Dermis blood vessel endothelial cell (primary cell): Measurements from ENCODE around the gene CD84. TPM values are rescaled to one million over a fixed set of nuclear protein-coding genes. Genes with fewer than 3 reads are reported as not detected.
"Not testable (repeated sequence)": the region's sequence is repeated elsewhere in the genome, so short reads cannot be mapped to it uniquely, and the experiment has no call there.

Source experiments
- DNase-seq: peaks from one replicate; pipeline ENCODE4 v3.0.0; 2010
- total RNA-seq: library from RNA; depleted of rRNA; stranded (reverse); fragments of >200 nt; gene quantifications from 2 replicates; pipeline ENCODE4 v1.2.3, GENCODE V29; 2014

The CD84 gene, protein sequence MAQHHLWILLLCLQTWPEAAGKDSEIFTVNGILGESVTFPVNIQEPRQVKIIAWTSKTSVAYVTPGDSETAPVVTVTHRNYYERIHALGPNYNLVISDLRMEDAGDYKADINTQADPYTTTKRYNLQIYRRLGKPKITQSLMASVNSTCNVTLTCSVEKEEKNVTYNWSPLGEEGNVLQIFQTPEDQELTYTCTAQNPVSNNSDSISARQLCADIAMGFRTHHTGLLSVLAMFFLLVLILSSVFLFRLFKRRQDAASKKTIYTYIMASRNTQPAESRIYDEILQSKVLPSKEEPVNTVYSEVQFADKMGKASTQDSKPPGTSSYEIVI
- not detected in 2 replicates for total RNA-seq

- DNase-seq = no peak
Measured at GRCh38 chr1:160579216-160579701, at the start of gene CD84. Gene CD84 (minus strand): TSS chr1:160579496. CDS start chr1:160579437, 59 bp downstream.

GRCh38 chr1:160628799-160629263 is 49.5 kb upstream of the CD84 start:
- no peak for DNase-seq

DNA sequence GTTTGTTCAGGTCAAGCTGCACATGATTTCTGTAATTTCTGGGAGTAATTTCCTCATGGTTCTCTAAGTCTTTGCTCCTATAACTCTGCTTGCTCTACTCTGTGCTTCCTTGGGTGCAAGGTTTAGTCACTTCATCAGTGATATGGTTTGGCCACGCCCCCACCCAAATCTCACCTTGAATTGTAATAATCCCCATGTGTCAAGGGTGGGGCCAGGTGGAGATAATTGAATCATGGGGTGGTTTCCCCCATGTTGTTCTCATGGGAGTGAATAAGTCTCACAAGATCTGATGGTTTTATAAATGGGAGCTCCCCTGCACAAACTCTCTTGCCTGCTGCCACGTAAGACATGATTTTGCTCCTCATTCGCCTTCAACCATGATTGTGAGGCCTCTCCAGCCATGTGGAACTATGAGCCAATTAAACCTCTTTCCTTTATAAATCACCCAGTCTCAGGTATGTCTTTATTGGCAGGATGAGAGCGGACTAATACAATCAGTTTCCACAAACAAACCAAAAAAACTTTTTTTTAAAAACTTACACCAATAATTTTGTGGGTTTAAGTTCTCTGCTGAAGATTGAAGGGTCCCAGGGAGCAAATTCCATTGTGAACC is 48.5 kb upstream of the CD84 start:
- not testable (repeated sequence) for DNase-seq

DNA sequence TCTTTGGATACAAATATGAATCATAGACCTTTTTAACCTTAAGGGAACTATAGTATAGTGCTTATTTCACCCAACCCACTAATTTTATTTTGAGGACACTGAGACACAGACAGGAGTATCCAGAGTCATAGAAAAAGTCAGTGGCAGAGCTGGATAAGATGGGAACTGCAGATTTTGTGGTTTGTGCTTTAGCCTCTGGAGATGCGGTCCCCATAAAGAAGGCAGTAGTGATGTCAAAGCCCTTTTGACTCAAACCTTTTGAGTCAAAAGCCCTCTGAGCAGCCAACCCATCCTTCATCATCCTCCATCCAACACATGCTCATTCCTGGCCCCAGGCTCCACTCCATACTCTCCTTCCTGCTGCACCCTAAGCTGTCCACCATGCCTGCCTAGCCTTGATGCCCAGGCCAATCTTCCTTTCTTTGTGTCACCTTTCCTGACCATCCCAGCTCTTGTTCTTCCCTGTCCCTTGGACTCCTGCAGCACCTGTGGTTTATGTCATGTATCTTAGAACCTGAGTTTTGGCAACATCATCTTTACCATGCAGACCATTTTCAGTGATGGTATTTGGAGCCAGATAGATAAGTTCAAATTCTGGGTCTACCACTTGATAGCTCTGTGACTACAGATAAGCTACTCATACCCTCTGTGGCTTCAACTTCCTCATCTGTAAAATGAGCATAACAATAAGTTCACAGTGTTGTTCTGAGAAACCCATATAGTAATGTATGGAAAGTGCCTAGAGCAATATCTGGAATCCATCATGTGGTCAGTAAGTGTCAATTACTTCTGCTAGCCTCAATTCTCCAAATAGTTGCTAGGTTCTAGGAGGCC is 47.4 kb upstream of the CD84 start:
- no peak for DNase-seq

DNA sequence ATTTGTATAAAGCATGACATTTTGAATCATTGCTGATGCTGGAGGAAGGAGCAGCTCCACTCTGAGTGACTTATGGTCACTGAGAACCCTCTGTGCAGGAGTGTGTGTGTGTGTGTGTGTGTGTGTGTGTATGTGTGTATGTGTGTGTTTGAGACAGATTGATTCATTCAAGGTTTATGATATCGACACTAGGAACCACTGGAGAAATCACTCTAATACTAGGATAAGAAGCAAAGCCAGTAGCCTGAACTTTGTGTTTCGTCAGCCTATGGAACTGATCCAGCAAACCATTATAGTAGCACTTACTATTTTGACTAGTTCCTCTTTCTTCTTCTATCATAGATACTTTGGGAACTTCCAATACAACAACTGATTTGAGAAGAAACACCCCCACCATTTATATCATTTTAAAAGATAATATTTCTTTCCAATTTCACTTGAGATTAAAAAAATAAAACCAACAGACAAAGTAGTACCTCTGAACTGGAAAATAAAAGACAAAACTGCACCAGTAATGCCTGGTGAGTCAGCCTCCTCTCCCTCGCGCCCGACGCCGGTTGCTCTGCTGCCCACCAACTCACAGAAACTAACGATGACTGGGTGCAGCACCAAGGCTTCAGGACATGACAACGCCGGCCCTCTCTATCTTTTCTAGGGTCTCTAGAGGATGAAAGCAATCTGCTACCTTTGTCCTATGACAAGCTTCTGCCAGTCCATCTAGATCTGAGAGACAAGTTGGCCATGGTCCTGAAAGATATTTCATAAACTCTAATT is 46.6 kb upstream of the CD84 start:
- no peak for DNase-seq

GRCh38 chr1:160625321-160625720 is 46.0 kb upstream of the CD84 start:
- DNase-seq = no peak

- no peak for DNase-seq
Measured at GRCh38 chr1:160624464-160624863, 45.2 kb upstream of the CD84 start.

GRCh38 chr1:160623862-160624261 is 44.6 kb upstream of the CD84 start:
- DNase-seq = no peak

DNA sequence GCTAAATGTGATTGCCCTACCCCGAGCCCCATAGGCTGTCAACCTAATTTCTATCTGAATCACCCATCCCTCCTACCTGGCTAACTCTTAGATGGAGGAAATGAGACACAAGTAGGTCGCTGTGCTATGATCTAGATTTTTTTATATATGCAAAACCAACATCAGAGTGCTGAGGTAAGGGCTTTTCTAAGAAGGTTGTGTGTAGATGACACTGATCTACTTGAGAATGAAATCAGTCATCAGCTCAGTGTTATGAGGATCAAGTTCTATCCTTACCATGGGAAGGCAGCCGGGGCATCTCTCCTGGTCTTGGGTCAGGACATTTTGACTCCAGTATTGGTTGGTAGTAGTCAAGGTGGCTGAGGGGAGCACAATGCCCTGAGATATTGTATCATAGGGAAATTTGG is 43.9 kb upstream of the CD84 start:
- no peak for DNase-seq

- DNase-seq = no peak
Measured at GRCh38 chr1:160622501-160623226, 43.4 kb upstream of the CD84 start.

DNA sequence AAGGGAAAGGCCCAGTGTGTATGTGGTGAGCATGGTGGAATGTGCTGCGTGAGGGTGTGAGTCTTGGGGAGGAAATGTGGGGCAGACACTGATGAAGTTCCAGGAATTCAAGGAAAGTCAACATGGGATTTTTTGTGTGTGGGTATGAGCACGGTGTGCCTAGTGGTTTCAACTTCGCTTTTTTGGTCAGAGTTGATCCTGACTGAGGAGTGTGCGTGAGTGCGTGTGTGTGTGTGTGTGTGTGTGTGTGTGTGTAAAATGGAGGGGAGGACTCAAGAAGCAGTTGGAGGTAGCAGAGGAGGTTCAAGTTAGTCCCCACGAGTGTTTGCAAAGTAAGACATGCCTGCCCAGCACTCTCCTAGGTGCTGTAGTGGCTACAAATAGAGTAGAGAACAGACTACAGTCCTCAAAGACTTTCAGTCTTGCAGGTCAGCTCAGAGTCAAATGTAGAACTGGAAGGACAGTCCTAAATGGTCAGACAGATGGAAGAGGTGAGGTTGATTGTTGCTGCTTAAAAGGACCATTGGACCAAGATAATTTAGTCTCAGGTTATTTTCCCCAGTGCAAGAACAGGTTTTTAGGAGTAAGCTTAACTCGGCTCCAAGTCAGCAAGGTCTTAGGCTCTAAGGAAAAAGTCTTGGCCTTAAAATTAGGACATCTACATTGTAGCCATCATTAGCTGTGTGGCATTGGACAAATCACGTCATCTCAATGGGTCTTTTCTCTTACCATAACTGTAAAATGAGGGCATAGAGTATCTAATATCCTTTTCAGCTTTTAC is 42.5 kb upstream of the CD84 start:
- no peak for DNase-seq

GRCh38 chr1:160620942-160621632 is 41.8 kb upstream of the CD84 start:
- no peak for DNase-seq

DNA sequence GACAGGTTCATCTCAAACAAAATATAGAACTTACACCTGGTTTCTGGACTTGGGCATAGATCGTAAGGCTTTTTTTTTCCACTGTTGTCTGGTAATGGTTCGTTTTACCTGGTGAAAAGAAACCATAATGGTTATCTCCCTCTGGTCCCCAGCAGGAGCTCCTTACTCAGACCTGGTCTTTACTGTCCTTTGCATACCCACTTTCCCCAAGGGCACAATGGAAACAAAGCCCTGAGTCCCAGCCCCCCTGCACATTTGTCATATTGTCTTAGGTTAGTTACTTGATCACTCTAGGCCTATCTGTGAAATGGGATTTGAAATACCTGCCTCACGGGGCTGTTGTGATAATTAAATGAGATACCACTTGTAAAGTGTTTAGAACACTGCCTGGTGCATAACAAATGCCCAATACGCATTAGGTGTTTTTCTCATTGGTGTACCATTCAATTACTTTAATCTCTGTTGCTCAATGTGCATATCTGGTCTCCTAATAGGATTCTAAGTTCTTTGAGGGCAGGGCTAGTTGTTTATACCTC is 40.5 kb upstream of the CD84 start:
- DNase-seq = no peak

GRCh38 chr1:160618763-160619274 is 39.5 kb upstream of the CD84 start:
- DNase-seq = peak; percentile 6

GRCh38 chr1:160618327-160618726 is 39.0 kb upstream of the CD84 start:
- DNase-seq = no peak

DNA sequence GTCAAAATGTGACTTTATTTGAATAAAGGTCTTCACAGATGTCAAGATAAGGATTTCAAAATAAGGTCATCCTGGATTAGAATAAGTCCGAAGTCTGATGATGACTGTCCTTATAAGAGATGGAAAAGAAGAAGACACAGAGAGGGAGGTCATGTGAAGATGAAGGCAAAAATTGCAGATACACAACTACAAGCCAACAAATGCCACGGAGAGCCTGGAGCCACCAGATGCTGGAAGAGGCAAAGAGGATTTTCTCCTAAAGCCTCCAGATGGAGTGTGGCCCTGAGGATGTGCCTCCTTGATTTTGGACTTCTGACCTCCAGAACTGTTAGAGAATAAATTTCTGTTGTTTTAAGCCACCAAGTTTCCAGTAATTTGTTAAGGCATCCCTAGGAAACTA is 36.4 kb upstream of the CD84 start:
- no peak for DNase-seq

GRCh38 chr1:160614410-160614809 is 35.1 kb upstream of the CD84 start:
- DNase-seq = no peak

DNA sequence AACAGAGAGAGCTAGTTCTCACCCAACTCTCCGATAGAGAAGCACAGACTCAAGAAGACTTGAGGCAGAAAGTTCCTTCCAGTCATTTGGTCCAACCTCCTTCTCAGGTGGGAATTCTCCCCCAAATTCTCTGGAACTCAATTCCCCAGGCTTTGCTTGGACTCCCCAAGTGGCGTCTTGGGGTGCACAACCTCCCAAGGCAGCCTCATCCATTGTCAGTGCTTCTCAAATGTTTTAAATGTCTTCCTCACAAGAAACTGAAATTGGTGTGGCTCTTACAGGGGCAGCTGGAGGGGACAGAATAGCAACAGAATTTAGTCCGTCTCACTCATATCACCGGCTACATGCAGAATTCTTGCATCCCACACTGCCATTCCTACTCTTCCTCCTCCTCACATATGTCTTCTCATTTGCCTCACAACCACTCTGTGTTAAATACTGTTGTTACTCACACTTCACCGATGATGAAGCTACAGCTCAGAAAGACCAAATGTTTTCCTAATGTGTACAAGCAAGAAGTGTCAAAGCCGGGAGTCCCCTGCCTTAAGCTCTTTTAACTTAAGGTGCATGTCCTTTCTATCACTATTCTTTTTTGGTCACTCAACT is 33.4 kb upstream of the CD84 start:
- DNase-seq = no peak

- DNase-seq = no peak
Measured at GRCh38 chr1:160610569-160611242, 31.4 kb upstream of the CD84 start.
